Tongue (tissue), 2 donors: Measurements from ENCODE around the gene CPNE9. TPM values are rescaled to one million over a fixed set of nuclear protein-coding genes. Genes with fewer than 3 reads are reported as not detected.
"Not testable (repeated sequence)": the region's sequence is repeated elsewhere in the genome, so short reads cannot be mapped to it uniquely, and the experiment has no call there.

Source experiments
- DNase-seq: peaks from one replicate; pipeline ENCODE4 v3.0.0-alpha.2; 2015
- total RNA-seq: library from RNA; depleted of rRNA; stranded (reverse); fragments of >200 nt; gene quantifications from one replicate; pipeline ENCODE4 v1.2.3, GENCODE V29; 2014

CPNE9 gene
- total RNA-seq, 1 donor from 2014 or later: not detected

- DNase-seq: no peak
These were observed 42.7 kb downstream of the CPNE9 start for GRCh38 chr3:9746330-9746729.

- DNase-seq: no peak
These were observed 43.6 kb downstream of the CPNE9 start for GRCh38 chr3:9747267-9747666.

- DNase-seq: no peak
These were observed 44.4 kb downstream of the CPNE9 start for GRCh38 chr3:9748031-9748430.

GRCh38 chr3:9749296-9749644, 45.6 kb downstream of the CPNE9 start:
- DNase-seq: no peak

- peak; percentile 99 for DNase-seq
These were observed 46.3 kb downstream of the CPNE9 start, which contains the start of gene OGG1 for GRCh38 chr3:9749645-9750555. Gene OGG1 (plus strand): TSS chr3:9749952. CDS start chr3:9750287, 335 bp downstream.

GRCh38 chr3:9750556-9751411, 47.2 kb downstream of the CPNE9 start:
- DNase-seq: no peak

- no peak for DNase-seq
These were observed 51.0 kb downstream of the CPNE9 start for GRCh38 chr3:9754678-9755077.

- DNase-seq: no peak
These were observed 53.8 kb downstream of the CPNE9 start for GRCh38 chr3:9757427-9757826.

- no peak for DNase-seq
These were observed 57.3 kb downstream of the CPNE9 start for GRCh38 chr3:9760779-9761505.

- DNase-seq: no peak
These were observed 58.3 kb downstream of the CPNE9 start for GRCh38 chr3:9761919-9762318.

GRCh38 chr3:9762871-9763270, 59.2 kb downstream of the CPNE9 start:
- DNase-seq: no peak

GRCh38 chr3:9765865-9766264, 62.2 kb downstream of the CPNE9 start:
- DNase-seq: no peak

GRCh38 chr3:9767418-9767817, 63.8 kb downstream of the CPNE9 start:
- DNase-seq: no peak

GRCh38 chr3:9768141-9768775, 64.6 kb downstream of the CPNE9 start:
- no peak for DNase-seq

- no peak for DNase-seq
These were observed 65.4 kb downstream of the CPNE9 start for GRCh38 chr3:9769012-9769411.

- DNase-seq: peak; percentile 87
These were observed 66.0 kb downstream of the CPNE9 start, which contains the start of gene CAMK1 for GRCh38 chr3:9769426-9770275. Gene CAMK1 (minus strand): TSS chr3:9769947. CDS start chr3:9767749, 2,198 bp downstream.

- peak; percentile 76 for DNase-seq
These were observed 66.7 kb downstream of the CPNE9 start for GRCh38 chr3:9770276-9770812.

GRCh38 chr3:9771007-9771406, 67.4 kb downstream of the CPNE9 start:
- not testable (repeated sequence) for DNase-seq

- DNase-seq: no peak
These were observed 73.5 kb downstream of the CPNE9 start for GRCh38 chr3:9776896-9777693.

- DNase-seq: no peak
These were observed 74.0 kb downstream of the CPNE9 start for GRCh38 chr3:9777694-9778021.
